Osteocyte (in vitro differentiated cells): ENCODE data around the gene FAM118A. TPM values are rescaled to one million over a fixed set of nuclear protein-coding genes. Genes with fewer than 3 reads are reported as not detected.

Experiments
- total RNA-seq: library from RNA; stranded (reverse); gene quantifications from 2 replicates; pipeline ENCODE4 v1.2.1, GENCODE V29; 2021

Gene FAM118A
- total RNA-seq, 1 donor from 2014 or later: 110 TPM

Other genes starting within 250 kb of the FAM118A start
- gene NUP50, start 146.0 kb upstream of the FAM118A start, total RNA-seq: 44.1 and 48.3 TPM in 2 replicates
- 53.1 and 64.7 TPM in 2 replicates for gene KIAA0930, start 69.0 kb upstream of the FAM118A start, total RNA-seq
- gene UPK3A, start 25.0 kb upstream of the FAM118A start, total RNA-seq: not detected in 2 replicates
- not detected in 2 replicates for gene SMC1B, start 103.7 kb downstream of the FAM118A start, total RNA-seq
- 0.56 and 0.68 TPM in 2 replicates for gene RIBC2, start 103.8 kb downstream of the FAM118A start, total RNA-seq
- gene FBLN1, start 192.9 kb downstream of the FAM118A start, total RNA-seq: 211 and 240 TPM in 2 replicates